GM18505 (cell line): ENCODE results near the gene CPTP.

Source experiments
- ATAC-seq: cut with Tn5 transposase; IDR thresholded peaks from one replicate; pipeline ENCODE4 v1.9.1; 2021; ENCODE audit not compliant: unreplicated experiment
- POLR2A ChIP-seq: IDR thresholded peaks from 4 replicates; pipeline ENCODE4 v1.6.1; 2011; ENCODE audit warnings: borderline replicate concordance; ENCODE audit not compliant: insufficient read depth, insufficient read length; ENCODE audit errors: extremely low read depth

CPTP gene

DNA sequence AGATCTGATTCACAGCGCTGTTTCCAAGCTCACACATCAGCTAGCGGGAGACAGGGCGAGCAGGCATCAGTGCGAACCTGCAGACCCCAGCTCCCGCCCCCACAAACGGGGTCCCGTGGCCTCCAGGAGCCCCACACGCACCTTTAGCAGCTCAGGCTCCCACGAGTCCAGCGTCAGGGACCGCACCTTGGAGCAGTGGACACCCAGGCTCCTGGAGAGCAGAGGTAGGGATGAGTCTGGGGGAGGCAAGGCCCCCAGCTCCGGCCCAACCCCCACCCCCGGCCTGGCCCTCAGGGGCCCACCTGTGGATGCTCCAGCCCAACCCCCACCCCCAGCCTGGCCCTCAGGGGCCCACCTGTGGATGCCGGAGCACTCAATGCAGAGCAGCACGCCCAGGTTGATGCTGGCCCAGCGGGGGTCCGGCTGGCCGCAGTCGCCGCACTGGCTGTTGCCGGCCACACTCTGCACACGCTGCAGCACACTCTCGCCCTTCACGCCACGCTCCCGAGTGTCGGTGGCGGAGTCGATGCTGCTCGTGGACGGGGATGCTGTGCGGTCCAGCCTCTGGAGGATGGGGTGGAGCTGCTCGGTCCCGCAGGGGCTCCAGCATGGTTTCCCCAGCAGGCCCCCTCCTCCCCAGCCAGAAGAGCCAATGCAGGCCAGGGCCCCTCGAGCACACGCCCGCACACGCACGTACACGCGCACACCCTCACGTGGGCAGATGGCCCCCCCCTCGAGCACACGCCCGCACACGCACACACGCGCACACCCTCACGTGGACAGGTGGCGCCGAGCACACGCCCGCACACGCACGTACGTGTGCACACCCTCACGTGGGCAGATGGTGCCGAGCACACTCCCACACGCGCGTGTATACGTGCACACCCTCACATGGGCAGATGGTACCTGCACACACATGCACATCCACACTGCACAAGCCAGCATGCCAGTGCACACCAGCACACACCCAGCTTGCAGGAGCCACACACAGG, 28.2 kb upstream of the CPTP start:
- ATAC-seq: no peak
- TF ChIP-seq POLR2A: no peak

DNA sequence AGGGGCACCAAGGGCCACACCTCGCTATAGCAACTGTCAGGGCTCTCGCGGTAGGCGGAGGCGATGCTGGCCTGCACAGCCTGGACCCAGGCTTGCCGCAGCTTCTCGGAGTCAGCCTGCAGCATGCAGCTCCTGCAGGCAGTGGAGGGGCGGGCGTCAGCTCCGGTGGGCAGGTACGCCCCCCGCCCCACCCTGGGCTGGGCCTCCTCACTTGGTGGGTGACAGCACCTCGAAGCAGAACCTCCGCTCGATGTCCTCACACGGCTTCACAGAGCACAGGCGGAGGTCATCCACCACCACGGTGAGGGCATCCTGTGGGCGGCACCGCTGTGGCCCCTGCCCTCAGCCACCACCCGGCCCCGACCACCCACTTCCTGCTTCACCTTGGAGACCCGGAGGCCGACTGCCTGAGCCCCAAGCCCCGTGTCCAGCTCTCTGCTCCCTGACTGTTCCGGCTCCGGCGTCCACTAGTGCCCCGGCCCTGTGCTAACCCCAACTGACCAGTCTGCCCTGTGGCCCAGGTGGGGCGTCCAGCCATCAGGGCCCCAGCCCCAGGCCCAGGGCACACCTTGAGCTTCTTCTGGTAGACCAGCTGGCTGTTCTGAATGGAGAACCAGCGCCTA, 26.7 kb upstream of the CPTP start:
- no peak for TF ChIP-seq POLR2A
- ATAC-seq: no peak

GRCh38 chr1:1298861-1299685, 25.5 kb upstream of the CPTP start:
- ATAC-seq: no peak
- TF ChIP-seq POLR2A: no peak

- TF ChIP-seq POLR2A: no peak
Measured at GRCh38 chr1:1299686-1300351, 24.8 kb upstream of the CPTP start.

GRCh38 chr1:1300352-1300739, 24.3 kb upstream of the CPTP start:
- TF ChIP-seq POLR2A: no peak
- ATAC-seq: no peak

More at GRCh38 chr1:1299686-1300351, 24.8 kb upstream of the CPTP start:
- ATAC-seq: no peak

DNA sequence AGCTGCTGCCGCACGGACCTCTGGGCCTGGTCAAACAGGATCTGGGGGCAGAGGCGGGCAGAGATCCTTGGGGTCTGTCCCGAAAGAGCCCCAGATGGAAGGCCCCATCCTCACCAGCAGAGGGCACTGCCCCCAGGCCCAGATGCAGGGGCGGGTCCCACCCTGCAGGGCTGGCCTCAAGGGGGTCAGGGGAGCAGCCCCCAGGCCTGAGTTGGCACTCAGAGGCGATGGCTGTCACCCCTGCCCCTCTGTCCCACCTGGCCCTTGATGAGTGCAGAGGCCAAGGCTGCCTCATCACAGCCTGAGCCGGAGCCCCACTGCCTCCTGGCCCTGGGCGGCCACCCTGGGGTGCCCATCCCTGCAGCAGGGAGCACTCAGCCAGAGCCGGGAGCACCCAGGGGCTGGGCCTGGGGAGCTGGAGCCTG, 22.6 kb upstream of the CPTP start:
- no peak for TF ChIP-seq POLR2A

DNA sequence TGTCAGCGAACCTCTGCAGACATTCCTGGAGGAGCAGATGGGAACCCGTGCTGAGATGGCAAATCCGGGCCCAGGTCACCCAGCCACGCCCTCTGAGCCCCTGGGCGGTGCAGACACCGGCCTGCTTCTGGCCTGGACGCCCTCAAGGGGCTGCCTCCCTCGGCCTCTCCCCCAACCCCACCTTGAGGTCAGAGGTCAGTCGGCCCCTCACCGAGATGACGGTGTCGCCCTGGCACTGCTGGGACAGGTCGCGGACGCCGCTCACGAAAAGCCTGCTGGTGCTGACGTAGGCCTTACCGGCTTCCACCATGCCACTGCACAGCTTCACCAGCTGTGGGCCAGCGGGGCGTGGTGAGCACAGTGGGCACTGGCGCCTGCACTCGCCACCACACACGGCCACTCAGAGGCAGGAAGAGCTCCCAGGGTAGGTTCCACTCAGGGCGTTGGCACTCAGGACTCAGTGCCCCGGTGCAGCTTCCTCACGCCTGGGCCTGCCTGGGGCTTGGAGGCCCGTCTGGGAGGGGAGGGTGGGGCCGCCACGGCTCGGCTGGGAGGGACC, 21.6 kb upstream of the CPTP start:
- ATAC-seq: no peak

More for the DNA sequence above, 22.6 kb upstream of the CPTP start:
- ATAC-seq: no peak

GRCh38 chr1:1303736-1304135, 20.9 kb upstream of the CPTP start:
- TF ChIP-seq POLR2A: no peak
- ATAC-seq: no peak

More for the DNA sequence above, 21.6 kb upstream of the CPTP start:
- TF ChIP-seq POLR2A: no peak

DNA sequence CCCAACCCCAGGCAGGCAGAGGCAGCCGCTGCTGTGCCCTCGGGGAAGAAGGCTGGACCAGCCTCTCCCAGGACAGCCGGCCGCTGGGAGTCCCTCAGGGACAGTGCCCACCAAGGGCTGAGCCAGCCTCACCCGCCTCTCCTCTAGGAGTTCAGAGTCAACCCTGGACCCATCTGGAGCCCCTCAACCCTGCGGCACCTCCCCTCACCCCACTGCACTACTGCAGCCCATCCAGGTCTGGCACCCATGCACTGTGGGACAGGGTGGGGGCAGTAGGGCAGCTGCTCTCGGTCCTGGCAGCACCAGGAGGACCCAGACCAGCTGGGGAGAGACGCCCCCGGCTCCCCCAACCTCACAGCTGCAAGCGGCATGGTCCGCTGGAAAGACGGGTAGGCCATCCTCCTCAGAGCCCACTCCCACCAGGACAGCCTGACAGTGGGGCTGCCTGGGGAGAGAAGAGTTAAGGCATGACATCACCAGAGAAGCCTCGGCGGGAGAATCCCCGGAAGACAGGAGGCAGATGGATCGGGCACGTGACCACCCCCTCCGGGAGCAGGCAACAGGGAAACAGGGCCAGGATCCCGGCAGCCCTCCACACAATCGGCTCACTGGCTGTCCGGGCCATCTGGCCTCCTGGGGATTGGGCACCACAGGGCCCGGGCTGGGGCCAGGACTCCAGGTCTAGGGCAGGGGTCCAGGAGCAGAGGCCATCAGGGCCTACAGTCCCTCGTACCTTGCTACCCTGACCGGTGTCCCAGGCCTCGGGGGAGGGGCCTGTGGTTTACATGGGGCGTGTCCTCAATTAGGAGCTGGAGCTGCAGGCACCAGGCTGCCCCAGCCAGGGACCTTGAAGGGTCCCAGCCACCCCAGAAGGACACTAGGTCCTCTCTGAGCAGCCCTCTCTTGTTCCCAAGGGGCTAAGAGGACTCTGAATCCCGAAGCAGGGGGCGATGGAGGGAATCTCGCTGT, 20.0 kb upstream of the CPTP start:
- TF ChIP-seq POLR2A: no peak
- ATAC-seq: no peak

- no peak for ATAC-seq
Measured at GRCh38 chr1:1305300-1306069, 19.1 kb upstream of the CPTP start.

More at GRCh38 chr1:1305300-1306069, 19.1 kb upstream of the CPTP start:
- TF ChIP-seq POLR2A: no peak
